GM20000 (cell line): ENCODE measurements around the gene ZFP36L1.

Source experiments
- DNase-seq: peaks from one replicate; pipeline ENCODE4 v3.0.0; 2012; ENCODE audit warnings: low spot score
- TF ChIP-seq, protein P1 (sequence below): IDR thresholded peaks from 2 replicates; pipeline ENCODE4 v1.5.1; 2012; ENCODE audit warnings: mild to moderate bottlenecking, control low read depth; ENCODE audit errors: extremely low read depth, missing control alignments

Gene ZFP36L1, protein sequence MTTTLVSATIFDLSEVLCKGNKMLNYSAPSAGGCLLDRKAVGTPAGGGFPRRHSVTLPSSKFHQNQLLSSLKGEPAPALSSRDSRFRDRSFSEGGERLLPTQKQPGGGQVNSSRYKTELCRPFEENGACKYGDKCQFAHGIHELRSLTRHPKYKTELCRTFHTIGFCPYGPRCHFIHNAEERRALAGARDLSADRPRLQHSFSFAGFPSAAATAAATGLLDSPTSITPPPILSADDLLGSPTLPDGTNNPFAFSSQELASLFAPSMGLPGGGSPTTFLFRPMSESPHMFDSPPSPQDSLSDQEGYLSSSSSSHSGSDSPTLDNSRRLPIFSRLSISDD

DNA sequence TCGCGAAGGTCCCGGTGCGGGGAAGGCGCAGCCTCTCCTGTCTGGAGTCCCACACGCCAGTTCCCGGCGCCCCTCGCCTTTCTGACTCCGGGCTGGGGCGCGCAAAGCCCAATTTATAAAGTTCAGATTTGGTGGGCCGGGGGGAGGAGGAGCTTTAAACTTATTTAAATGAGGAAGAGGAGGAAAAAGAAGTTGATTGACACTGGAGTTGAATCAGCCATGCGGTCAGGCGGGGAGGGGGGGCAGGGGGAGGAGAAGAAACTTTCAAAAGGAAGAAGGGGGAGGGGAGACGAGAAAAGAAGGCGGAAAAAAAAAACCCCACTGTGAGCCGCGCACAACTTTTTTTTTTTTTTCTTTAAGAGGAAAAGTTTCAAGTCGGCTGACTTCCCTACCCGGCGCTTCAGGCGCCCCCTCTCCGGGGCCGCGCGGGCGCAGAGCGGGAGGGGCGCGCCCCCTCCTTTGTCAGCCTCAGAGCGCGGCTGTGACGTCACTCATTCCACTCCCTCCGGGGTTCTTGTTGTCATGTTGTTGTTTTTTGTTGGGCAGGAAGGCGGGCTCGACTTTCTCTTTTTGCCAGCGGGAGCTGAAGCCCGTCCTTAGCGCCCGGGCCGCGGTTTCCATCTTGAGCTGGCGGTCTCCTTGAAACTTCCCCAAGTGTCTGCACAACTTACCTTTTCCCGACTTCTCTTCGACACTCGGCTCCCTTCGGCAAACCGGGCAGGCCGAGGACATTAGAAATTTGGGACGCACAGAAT lies at the start of gene ZFP36L1:
ZFP36L1 (minus strand) TSS at position 89 of the 755 bp plus-strand sequence. CDS start 129 bp downstream, outside the sequence.
- TF ChIP-seq, protein P1, sequence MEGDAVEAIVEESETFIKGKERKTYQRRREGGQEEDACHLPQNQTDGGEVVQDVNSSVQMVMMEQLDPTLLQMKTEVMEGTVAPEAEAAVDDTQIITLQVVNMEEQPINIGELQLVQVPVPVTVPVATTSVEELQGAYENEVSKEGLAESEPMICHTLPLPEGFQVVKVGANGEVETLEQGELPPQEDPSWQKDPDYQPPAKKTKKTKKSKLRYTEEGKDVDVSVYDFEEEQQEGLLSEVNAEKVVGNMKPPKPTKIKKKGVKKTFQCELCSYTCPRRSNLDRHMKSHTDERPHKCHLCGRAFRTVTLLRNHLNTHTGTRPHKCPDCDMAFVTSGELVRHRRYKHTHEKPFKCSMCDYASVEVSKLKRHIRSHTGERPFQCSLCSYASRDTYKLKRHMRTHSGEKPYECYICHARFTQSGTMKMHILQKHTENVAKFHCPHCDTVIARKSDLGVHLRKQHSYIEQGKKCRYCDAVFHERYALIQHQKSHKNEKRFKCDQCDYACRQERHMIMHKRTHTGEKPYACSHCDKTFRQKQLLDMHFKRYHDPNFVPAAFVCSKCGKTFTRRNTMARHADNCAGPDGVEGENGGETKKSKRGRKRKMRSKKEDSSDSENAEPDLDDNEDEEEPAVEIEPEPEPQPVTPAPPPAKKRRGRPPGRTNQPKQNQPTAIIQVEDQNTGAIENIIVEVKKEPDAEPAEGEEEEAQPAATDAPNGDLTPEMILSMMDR, result no peak
- DNase-seq, result peak; percentile 88

DNA sequence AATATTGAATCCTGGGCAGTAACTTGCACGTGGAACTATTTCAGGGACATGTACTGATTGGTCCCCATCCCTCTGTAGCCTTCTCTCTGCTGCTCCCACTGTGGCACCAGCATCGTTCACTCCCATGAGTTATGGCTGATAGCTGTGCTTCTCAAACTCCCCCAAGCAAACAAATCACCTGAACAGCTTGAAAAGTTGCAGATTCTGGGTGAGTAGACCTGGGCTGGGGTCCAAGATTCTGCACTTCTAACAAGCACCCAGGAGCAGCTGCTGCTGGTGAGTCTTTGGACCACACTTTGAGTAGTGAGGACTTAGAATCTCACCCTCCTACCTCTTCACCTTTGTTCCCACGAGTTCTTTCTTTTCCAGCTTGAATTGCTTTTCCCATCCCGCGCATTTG lies 49.4 kb upstream of the ZFP36L1 start:
- TF ChIP-seq, protein P1, result no peak
- no peak for DNase-seq

DNA sequence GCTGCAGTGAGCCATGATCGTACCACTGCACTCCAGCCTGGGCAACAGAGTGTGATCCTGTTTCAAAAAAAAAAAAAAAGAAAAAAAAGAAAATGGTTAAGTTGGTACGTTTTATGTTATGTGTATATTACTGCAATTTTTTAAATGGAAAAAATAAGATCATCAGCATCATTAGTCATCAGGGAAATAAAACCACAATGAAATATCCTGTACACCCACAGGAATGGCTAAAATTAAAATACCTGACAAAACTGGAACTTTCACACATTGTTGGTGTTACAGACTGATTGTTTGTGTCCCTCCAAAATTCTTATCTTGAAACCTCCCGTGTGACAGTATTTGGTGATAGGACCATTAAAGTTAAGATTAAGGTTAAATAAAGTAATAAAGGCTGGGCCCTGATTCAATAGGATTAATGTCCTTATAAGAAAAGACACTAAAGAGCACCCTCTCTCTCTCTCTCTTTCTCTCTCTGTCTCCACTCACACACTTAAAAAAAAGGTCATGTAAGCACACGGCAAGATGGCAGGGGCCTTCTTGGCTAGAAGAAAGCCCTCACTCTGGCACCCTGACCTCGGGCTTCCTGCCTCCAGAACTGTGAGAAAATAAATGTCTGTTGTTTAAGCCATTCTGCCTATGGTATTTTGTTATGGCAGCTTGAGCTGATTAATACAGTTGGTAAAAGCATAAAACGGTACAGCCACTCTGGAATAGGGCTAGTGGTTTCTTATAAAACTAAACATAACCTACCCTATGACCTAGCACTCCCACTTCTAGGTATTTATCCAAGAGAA lies 48.3 kb upstream of the ZFP36L1 start:
- TF ChIP-seq, protein P1, result no peak
- no peak for DNase-seq

DNA sequence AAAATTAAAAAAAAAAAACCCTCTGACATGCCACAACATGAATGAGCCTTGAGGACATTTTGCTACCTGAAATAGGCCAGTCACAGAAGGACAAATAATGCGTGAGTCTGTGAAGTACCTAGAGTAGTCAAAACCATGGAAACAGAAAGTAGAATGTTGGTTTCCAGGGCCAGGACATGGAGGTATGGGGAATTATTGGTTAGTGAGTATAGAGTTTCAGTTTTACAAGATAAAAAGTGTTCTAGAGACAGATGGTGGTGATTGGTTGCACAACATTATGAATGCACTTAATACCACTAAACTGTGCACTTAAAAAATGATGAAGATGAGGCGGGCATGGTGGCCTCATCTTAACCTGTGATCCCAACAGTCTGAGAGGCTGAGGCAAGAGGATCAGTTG lies 47.6 kb upstream of the ZFP36L1 start:
- DNase-seq, result no peak
- TF ChIP-seq, protein P1, result no peak

DNA sequence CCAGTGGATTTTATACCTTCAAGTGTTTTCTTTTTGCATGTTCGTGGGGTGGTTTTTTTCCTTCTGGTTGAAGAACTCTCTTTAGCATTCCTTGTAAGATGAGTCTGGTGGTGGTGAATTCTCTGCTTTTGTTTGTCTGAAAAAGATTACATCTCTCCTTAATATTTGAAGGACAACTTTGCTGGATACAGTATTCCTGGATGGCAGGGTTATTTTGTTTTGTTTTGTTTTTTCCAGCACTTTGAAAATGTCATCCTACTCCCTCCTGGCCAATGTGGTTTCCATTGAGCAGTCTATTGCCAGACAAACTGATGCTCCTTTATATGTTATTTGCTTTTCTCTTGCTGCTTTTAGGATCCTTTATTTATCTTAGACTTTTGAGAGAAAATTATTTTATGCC lies 43.2 kb upstream of the ZFP36L1 start:
- DNase-seq, result no peak
- TF ChIP-seq, protein P1, result no peak

DNA sequence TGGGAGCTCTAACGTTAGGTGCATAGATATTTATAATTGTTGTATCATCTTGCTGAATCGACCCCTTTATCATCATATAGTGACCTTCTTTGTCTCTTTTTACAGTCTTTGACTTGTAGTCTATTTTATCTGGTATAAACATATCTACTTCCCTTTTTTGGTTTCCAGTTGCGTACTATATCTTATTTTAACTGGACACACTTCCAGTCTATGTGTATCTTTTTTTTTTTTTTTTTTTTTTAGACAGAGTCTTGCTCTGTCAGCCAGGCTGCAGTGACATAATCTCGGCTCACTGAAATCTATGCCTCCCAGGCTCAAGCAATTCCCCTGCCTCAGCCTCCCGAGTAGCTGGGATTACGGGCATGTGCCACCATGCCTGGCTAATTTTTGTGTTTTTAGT lies 41.9 kb upstream of the ZFP36L1 start:
- DNase-seq, result no peak
- TF ChIP-seq, protein P1, result no peak
